Mammary epithelial cell (primary cell): ENCODE results near the gene HDAC4.

Source experiments
- CTCF ChIP-seq, 2 donors: IDR thresholded peaks in 1 of 2; conservative IDR thresholded peaks in 1 of 2; 2 replicates each; pipeline ENCODE4 v1.5.1; 2011 to 2012; ENCODE audit warnings: inconsistent platforms in 2 of 2, low read length in 2 of 2, mild to moderate bottlenecking in 2 of 2, control low read depth in 1 of 2, low read depth in 1 of 2; ENCODE audit not compliant: insufficient read depth in 1 of 2; ENCODE audit errors: extremely low read depth in 1 of 2
- EZH2 ChIP-seq: IDR thresholded peaks from 2 replicates; pipeline ENCODE4 v1.6.1; 2012; ENCODE audit warnings: low read length, inconsistent platforms, borderline replicate concordance

- no peak for TF ChIP-seq CTCF (conservative IDR thresholded peaks at IDR 0.05 in 1 of 2, IDR thresholded peaks at IDR 0.05 in 1 of 2; ENCODE audit: extremely low read depth in 1 of 2, insufficient read depth in 1 of 2, low read depth in 1 of 2, low read length in 2 of 2)
- TF ChIP-seq EZH2 = no peak
These were observed 106.2 kb downstream of the HDAC4 start for GRCh38 chr2:239294571-239295054.
